ENCODE measurements around the gene KCNJ15.
"Not testable (repeated sequence)": the region's sequence is repeated elsewhere in the genome, so short reads cannot be mapped to it uniquely, and the experiment has no call there.

The KCNJ15 gene

GRCh38 chr21:38256599-38257302, at the start of gene KCNJ15:
Gene KCNJ15 (plus strand): TSS chr21:38256991. CDS start chr21:38299262, 42,271 bp downstream.
- DNase-seq = no peak

- DNase-seq = no peak
Measured at GRCh38 chr21:38208118-38208517, 48.7 kb upstream of the KCNJ15 start.

GRCh38 chr21:38211321-38211720, 45.5 kb upstream of the KCNJ15 start:
- no peak for DNase-seq

- no peak for DNase-seq
Measured at GRCh38 chr21:38212706-38213105, 44.1 kb upstream of the KCNJ15 start.

- DNase-seq = peak; percentile 26
Measured at GRCh38 chr21:38219049-38219628, 37.7 kb upstream of the KCNJ15 start.

- no peak for DNase-seq
Measured at GRCh38 chr21:38220270-38220737, 36.5 kb upstream of the KCNJ15 start.

GRCh38 chr21:38221594-38221993, 35.2 kb upstream of the KCNJ15 start:
- DNase-seq = no peak

GRCh38 chr21:38223893-38224540, 32.8 kb upstream of the KCNJ15 start:
- no peak for DNase-seq

- no peak for DNase-seq
Measured at GRCh38 chr21:38227401-38227800, 29.4 kb upstream of the KCNJ15 start.

- no peak for DNase-seq
Measured at GRCh38 chr21:38228115-38228514, 28.7 kb upstream of the KCNJ15 start.

GRCh38 chr21:38228537-38228936, 28.3 kb upstream of the KCNJ15 start:
- DNase-seq = no peak

GRCh38 chr21:38229260-38229877, 27.4 kb upstream of the KCNJ15 start:
- DNase-seq = no peak

- DNase-seq = no peak
Measured at GRCh38 chr21:38234395-38235142, 22.2 kb upstream of the KCNJ15 start.

- DNase-seq = not testable (repeated sequence)
Measured at GRCh38 chr21:38235251-38235650, 21.5 kb upstream of the KCNJ15 start.

- no peak for DNase-seq
Measured at GRCh38 chr21:38236232-38236631, 20.6 kb upstream of the KCNJ15 start.

- no peak for DNase-seq
Measured at GRCh38 chr21:38239672-38240071, 17.1 kb upstream of the KCNJ15 start.

GRCh38 chr21:38240129-38240528, 16.7 kb upstream of the KCNJ15 start:
- no peak for DNase-seq

- DNase-seq = no peak
Measured at GRCh38 chr21:38241029-38241740, 15.6 kb upstream of the KCNJ15 start.

GRCh38 chr21:38242061-38242460, 14.7 kb upstream of the KCNJ15 start:
- no peak for DNase-seq

GRCh38 chr21:38243732-38244406, 12.9 kb upstream of the KCNJ15 start:
- DNase-seq = no peak

- DNase-seq = no peak
Measured at GRCh38 chr21:38244407-38244787, 12.4 kb upstream of the KCNJ15 start.
